ENCODE measurements around the gene DUSP22.

DNA sequence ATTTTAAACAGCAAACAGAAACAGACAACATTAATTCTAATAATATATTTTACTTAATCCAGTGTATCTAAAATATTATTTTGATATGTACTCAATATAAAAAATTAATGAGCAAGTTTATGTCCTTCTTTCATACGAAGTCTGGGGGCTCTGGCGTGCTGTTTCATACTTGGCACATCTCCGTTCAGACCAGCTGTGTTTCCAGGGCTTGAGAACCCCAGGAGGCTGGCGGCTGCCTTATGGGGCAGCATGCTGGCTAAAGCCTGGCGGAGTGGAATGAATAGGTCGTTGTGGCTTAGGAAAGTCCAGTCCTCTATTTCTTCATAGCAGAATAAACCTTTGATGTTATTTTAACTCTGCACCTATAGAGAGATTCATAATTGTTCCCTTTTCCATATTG, 43.3 kb downstream of the DUSP22 start:
- TF ChIP-seq, protein P1, sequence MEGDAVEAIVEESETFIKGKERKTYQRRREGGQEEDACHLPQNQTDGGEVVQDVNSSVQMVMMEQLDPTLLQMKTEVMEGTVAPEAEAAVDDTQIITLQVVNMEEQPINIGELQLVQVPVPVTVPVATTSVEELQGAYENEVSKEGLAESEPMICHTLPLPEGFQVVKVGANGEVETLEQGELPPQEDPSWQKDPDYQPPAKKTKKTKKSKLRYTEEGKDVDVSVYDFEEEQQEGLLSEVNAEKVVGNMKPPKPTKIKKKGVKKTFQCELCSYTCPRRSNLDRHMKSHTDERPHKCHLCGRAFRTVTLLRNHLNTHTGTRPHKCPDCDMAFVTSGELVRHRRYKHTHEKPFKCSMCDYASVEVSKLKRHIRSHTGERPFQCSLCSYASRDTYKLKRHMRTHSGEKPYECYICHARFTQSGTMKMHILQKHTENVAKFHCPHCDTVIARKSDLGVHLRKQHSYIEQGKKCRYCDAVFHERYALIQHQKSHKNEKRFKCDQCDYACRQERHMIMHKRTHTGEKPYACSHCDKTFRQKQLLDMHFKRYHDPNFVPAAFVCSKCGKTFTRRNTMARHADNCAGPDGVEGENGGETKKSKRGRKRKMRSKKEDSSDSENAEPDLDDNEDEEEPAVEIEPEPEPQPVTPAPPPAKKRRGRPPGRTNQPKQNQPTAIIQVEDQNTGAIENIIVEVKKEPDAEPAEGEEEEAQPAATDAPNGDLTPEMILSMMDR (IDR thresholded peaks at IDR 0.05): no peak
- no peak for TF ChIP-seq POLR2A (IDR thresholded peaks at IDR 0.05)

All from tibial nerve (tissue), 3 donors.